ENCODE data around the gene LHX6.

The LHX6 gene

DNA sequence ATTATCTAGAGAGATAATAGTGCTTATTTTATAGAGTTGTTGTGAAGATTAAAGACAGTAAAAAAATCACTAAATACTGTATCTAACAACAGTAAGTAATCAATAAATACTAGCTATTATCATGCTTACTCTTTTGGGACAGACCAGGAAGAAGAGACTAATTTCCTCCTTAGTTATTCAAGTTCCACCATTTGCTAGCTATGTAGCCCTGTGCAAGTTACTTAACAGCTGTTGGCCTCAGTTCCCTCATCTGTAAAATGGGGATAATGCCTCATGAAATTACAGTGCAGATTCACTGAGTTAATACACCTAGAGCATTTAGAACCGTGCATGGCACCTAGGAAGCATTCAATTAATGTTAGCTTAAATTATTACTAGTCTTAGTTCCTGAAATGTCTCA, 33.3 kb upstream of the LHX6 start:
- H3K9me3 ChIP-seq = no peaks in the 10 kb centered on the region
- no peak for TF ChIP-seq Cebpa-rat (IDR thresholded peaks at IDR 0.05)
- no peak overlapping the region for H3K9ac ChIP-seq
- peaks cover 48% of the 10 kb centered on the region for H4K20me1 ChIP-seq
- peak overlapping the region; percentile 96 for H3K4me2 ChIP-seq
- H3K27me3 ChIP-seq = no peaks in the 10 kb centered on the region
- no peak overlapping the region for H3K4me3 ChIP-seq
- no peak overlapping the region for H3K27ac ChIP-seq
- H3K4me1 ChIP-seq = peaks cover 40% of the 10 kb centered on the region
- H3K36me3 ChIP-seq = peaks cover 49% of the 10 kb centered on the region

DNA sequence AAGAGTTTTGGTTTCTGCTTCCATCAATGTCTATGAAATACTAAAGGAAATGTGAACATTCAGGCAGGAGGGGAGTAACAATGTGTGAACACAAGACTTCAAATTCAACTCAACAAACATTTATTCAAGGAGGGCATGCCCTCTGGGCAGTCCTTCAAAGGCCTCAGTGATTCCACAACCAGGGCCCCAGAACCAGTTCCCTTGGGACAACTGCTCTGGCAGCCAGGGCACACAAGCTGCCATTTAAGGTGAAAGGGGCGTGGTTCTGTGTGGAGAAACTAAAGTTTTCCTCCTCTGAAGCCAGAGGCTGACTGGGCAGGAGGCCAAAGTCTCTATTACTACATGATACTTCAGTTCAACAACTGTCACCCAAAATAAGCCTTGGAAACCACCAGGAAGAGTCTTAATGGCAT, 32.7 kb upstream of the LHX6 start:
- Histone ChIP-seq H3K4me3 (no peak overlapping the region), H3K4me1 (peaks cover 37% of the 10 kb centered on the region), H3K9ac (no peak overlapping the region), H4K20me1 (peaks cover 54% of the 10 kb centered on the region), H3K9me3 (no peaks in the 10 kb centered on the region), H3K27ac (no peak overlapping the region), H3K36me3 (peaks cover 52% of the 10 kb centered on the region), H3K4me2 (peak overlapping the region; percentile 12; the same call in 1 of the 2 replicates), H3K27me3 (no peaks in the 10 kb centered on the region)
- TF ChIP-seq Cebpa-rat (IDR thresholded peaks at IDR 0.05) = no peak

DNA sequence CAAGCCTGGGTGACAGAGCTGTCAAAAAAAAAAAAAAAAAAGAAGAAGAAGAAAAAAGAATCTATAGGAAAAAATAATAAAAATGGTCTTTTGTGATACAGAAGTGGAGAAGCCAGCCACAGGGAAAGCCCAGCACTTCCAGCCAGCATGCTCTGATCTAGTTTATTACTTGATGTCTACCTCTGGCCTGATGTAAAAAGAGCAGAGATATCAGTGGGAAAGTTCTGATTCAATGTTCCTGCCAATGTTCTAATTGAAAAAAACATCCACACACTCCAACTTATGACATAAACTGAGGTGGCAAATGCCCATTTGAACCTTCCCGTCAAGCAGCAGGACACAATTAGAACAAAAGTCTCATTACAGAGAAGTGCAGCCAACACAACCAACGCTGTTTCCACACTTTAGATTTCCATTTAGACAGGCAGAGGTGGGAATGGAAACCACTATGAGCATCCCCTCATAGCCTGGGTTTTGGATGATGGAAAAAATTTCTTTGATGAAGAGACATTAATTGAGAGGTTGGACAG, 30.2 kb upstream of the LHX6 start:
- H3K4me3 ChIP-seq = no peak overlapping the region
- TF ChIP-seq Cebpa-rat (IDR thresholded peaks at IDR 0.05) = no peak
- H3K9me3 ChIP-seq = no peaks in the 10 kb centered on the region
- H3K4me2 ChIP-seq = no peak overlapping the region
- no peak overlapping the region for H3K9ac ChIP-seq
- H3K27ac ChIP-seq = no peak overlapping the region
- peaks cover 76% of the 10 kb centered on the region for H4K20me1 ChIP-seq
- peaks cover 26% of the 10 kb centered on the region for H3K4me1 ChIP-seq
- no peaks in the 10 kb centered on the region for H3K27me3 ChIP-seq
- H3K36me3 ChIP-seq = peaks cover 76% of the 10 kb centered on the region

DNA sequence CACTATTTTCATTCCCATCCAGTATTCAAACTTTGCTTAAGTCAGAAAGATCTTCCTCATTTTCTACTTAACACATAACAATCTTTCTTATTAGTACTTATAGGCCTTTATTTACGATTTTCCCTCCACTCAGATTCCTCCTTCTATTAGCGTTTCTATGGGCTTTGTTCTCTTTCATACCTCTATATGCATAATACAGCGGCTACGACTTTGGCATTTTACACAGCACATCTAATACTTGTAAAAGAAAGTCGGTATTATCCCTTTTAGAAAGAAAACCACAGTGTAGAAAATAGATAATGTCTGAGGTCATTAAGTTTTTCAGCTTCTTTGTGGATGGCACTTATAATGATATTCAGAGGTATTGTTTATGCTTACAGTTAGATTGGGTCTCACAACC, 27.4 kb upstream of the LHX6 start:
- Histone ChIP-seq H3K9ac (no peak overlapping the region), H3K4me1 (no peaks in the 10 kb centered on the region), H3K36me3 (peaks cover 96% of the 10 kb centered on the region), H3K9me3 (no peaks in the 10 kb centered on the region), H3K4me2 (no peak overlapping the region), H3K27ac (no peak overlapping the region), H3K4me3 (no peak overlapping the region), H3K27me3 (no peaks in the 10 kb centered on the region), H4K20me1 (peaks cover 76% of the 10 kb centered on the region)
- TF ChIP-seq Cebpa-rat (IDR thresholded peaks at IDR 0.05) = no peak

DNA sequence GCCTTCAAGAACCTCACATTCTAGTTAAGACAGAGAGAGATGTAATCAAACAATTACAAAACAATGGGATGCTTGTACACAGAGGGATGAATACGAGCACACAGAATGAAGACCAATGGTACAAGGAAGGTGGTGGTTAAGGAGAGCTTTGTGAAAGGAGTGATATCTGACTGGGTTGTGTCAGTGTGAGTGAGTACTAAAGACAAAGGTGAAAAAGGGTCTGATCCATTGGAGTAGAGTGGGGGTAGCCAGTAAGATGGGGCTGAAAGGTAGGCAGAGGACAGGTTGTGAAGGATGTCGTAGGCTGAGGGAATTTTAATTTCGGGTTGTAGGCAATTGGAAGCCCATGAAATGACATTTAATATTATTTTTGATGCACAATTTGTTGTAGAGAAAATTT, 26.0 kb upstream of the LHX6 start:
- Histone ChIP-seq H3K4me2 (no peak overlapping the region), H3K9ac (no peak overlapping the region), H3K27me3 (no peaks in the 10 kb centered on the region), H3K4me3 (no peak overlapping the region), H3K27ac (no peak overlapping the region), H4K20me1 (peaks cover 70% of the 10 kb centered on the region), H3K4me1 (no peaks in the 10 kb centered on the region), H3K36me3 (peaks cover 96% of the 10 kb centered on the region), H3K9me3 (no peaks in the 10 kb centered on the region)
- TF ChIP-seq Cebpa-rat (IDR thresholded peaks at IDR 0.05) = no peak

DNA sequence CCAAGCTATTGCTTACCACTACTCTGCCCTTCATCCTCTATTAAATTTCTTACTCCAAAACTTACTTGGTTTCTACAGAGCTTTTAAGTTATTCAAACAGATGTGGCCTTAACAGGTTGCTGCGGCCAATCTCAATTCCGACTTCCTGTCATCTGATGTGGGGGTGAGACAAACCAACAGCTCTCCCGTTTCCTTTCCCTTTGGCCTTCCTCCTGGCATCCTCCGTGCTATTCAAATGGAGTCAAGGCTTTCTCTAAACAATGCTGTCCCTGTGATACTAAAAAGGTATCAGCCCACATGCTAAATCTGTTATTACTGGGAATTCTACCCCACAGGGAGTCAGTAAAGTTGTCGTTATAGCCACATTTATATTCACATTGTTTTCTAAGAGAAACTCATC, 24.0 kb upstream of the LHX6 start:
- no peak overlapping the region for H3K4me3 ChIP-seq
- H3K9ac ChIP-seq = no peak overlapping the region
- H3K9me3 ChIP-seq = no peaks in the 10 kb centered on the region
- peaks cover 94% of the 10 kb centered on the region for H3K36me3 ChIP-seq
- peaks cover 84% of the 10 kb centered on the region for H4K20me1 ChIP-seq
- no peak for TF ChIP-seq Cebpa-rat (IDR thresholded peaks at IDR 0.05)
- H3K4me2 ChIP-seq = no peak overlapping the region
- no peaks in the 10 kb centered on the region for H3K27me3 ChIP-seq
- H3K27ac ChIP-seq = no peak overlapping the region
- H3K4me1 ChIP-seq = no peaks in the 10 kb centered on the region

DNA sequence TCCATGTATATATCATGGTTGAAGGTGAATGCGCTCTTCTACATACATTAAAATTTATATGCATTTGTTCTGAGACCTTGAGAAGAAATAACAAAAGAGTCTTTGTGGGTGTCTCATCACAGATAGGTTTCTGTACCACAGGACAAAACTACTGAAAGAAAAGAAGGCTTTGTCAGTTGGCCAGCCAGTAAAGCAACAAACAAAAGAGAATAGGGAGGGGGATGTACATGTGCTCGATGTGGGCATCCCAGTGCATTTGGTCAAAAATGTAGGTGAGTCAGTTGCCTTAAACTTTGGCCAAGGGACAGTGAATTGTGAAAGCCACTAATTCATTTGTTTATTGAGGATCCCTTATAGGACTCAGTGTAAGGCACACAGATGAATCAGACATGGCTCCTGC, 22.6 kb upstream of the LHX6 start:
- TF ChIP-seq Cebpa-rat (IDR thresholded peaks at IDR 0.05) = no peak
- Histone ChIP-seq H3K4me3 (no peak overlapping the region), H3K9ac (no peak overlapping the region), H3K27me3 (no peaks in the 10 kb centered on the region), H3K36me3 (peaks cover 98% of the 10 kb centered on the region), H3K4me2 (no peak overlapping the region), H3K27ac (no peak overlapping the region), H3K9me3 (no peaks in the 10 kb centered on the region), H3K4me1 (no peaks in the 10 kb centered on the region), H4K20me1 (peaks cover 76% of the 10 kb centered on the region)

DNA sequence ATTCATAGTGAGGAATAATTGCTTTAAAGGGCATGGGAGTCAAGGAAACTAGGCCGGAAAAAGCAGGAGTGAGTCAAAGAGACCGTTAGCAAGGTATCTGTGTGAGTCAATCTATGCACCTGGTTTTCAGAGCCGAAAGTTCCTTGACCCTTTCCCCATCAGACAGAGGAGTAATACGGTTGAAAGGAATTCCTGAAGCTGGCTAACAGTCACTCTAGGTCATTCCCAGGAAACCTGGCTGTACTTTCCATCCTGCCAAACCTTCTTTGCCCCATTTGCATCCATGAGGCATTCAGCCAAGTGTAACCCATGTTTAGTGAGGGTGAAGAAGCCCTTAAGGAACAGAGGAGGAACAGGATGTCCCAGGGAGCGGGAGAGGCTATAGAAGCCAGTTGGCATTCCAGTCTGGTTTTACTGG, 19.7 kb upstream of the LHX6 start:
- Histone ChIP-seq H3K9ac (no peak overlapping the region), H3K9me3 (no peaks in the 10 kb centered on the region), H3K27me3 (no peaks in the 10 kb centered on the region), H3K4me2 (no peak overlapping the region), H4K20me1 (peaks cover 48% of the 10 kb centered on the region), H3K36me3 (peaks cover 98% of the 10 kb centered on the region), H3K4me3 (no peak overlapping the region), H3K27ac (no peak overlapping the region), H3K4me1 (no peaks in the 10 kb centered on the region)
- TF ChIP-seq Cebpa-rat (IDR thresholded peaks at IDR 0.05) = no peak

DNA sequence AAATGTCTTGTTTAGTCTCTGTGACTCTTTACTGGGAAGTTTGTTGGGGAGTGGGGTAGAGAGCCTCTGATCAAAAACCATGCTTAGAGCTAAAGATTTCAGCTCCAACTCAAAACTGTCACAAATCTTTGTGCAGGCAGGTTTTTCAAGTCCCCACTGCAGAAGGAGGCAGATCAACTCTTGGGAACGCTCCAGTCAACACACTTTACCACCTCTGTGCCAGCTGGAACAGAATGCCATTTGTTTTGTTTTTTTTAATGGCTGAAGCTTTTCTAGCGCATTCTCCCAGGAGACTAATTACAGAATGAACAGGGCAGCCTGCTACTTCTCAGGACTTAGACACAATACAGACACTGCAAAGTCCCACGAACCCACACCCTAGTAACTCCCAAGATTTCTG, 17.9 kb upstream of the LHX6 start:
- Histone ChIP-seq H3K9me3 (no peaks in the 10 kb centered on the region), H3K4me1 (no peaks in the 10 kb centered on the region)

DNA sequence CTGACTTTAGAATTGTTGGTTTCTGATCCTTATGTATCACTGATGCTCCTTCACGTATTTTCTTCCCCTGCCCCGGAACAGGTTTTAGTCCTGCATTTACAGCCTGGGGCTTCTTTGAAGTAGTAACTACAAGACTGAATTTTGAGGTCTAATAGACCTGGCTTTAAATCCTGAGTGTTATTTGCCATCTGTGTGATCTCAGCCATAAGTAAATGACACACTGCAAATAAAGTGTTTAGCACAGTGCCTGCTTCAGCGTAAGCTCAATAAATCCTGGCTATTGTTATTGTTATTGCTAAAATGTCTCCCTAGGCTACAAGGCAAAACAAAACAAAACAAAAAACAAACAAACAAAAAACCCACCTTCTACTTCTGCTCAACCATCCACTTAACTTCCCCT, 15.6 kb upstream of the LHX6 start:
- Histone ChIP-seq H3K9ac (no peak overlapping the region), H3K4me3 (no peak overlapping the region), H3K4me2 (no peak overlapping the region), H3K27ac (no peak overlapping the region), H4K20me1 (peaks cover 21% of the 10 kb centered on the region; the same call in 1 of the 2 replicates), H3K4me1 (no peaks in the 10 kb centered on the region), H3K36me3 (peaks cover 96% of the 10 kb centered on the region), H3K9me3 (no peaks in the 10 kb centered on the region), H3K27me3 (no peaks in the 10 kb centered on the region)
- TF ChIP-seq Cebpa-rat (IDR thresholded peaks at IDR 0.05) = no peak

More for the DNA sequence above, 17.9 kb upstream of the LHX6 start:
- Histone ChIP-seq H3K27me3 (no peaks in the 10 kb centered on the region), H3K4me2 (no peak overlapping the region), H4K20me1 (peaks cover 30% of the 10 kb centered on the region), H3K4me3 (no peak overlapping the region), H3K36me3 (peaks cover 98% of the 10 kb centered on the region), H3K27ac (no peak overlapping the region), H3K9ac (no peak overlapping the region)
- no peak for TF ChIP-seq Cebpa-rat (IDR thresholded peaks at IDR 0.05)

DNA sequence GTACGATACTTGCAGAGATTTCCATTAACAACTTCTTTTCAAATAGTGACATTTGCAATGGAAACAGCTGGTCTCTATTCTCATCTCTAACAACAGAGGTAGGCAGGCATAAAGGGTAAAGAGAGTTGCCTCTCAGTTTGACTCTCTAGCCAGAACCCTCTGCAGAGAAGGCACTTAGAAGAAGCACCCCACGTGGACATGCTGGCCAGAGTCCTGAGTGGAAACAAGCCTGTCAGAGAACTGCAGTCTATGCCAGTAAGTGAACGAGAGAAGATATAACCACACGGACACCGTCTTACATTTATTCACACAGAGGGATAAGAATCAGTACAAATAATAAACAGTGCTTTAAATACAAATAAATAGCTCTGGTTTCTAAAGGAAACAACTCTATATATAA, 11.0 kb upstream of the LHX6 start:
- no peaks in the 10 kb centered on the region for H3K9me3 ChIP-seq
- H3K9ac ChIP-seq = no peak overlapping the region
- peaks cover 63% of the 10 kb centered on the region for H3K36me3 ChIP-seq
- TF ChIP-seq Cebpa-rat (IDR thresholded peaks at IDR 0.05) = no peak
- no peak overlapping the region for H3K4me3 ChIP-seq
- H4K20me1 ChIP-seq = 0 out of 2 replicates have a peak, but pooled peaks cover 6% of the 10 kb centered on the region
- H3K4me2 ChIP-seq = no peak overlapping the region
- H3K4me1 ChIP-seq = no peaks in the 10 kb centered on the region
- no peak overlapping the region for H3K27ac ChIP-seq
- no peaks in the 10 kb centered on the region for H3K27me3 ChIP-seq
